GM10266 (cell line): ENCODE measurements around the gene PRKAG3.
"Not testable (repeated sequence)": the region's sequence is repeated elsewhere in the genome, so short reads cannot be mapped to it uniquely, and the experiment has no call there.

Experiments used
- DNase-seq: peaks from one replicate; pipeline ENCODE4 v3.0.0; 2012; ENCODE audit errors: extremely low spot score
- CTCF ChIP-seq: IDR thresholded peaks from 2 replicates; pipeline ENCODE4 v1.5.1; 2012; ENCODE audit warnings: mild to moderate bottlenecking, low read depth; ENCODE audit not compliant: control insufficient read depth, insufficient read depth; ENCODE audit errors: missing control alignments

PRKAG3 gene

GRCh38 chr2:218780851-218781690 lies 50.5 kb downstream of the PRKAG3 start:
- TF ChIP-seq CTCF = no peak
- no peak for DNase-seq

GRCh38 chr2:218780046-218780445 lies 51.6 kb downstream of the PRKAG3 start:
- no peak for TF ChIP-seq CTCF
- DNase-seq = no peak

GRCh38 chr2:218777276-218777990 lies 54.2 kb downstream of the PRKAG3 start:
- DNase-seq = no peak
- TF ChIP-seq CTCF = no peak

GRCh38 chr2:218776488-218776887 lies 55.1 kb downstream of the PRKAG3 start:
- DNase-seq = no peak
- no peak for TF ChIP-seq CTCF

- no peak for DNase-seq
- no peak for TF ChIP-seq CTCF
Observed at GRCh38 chr2:218773881-218774280, 57.7 kb downstream of the PRKAG3 start.

GRCh38 chr2:218772759-218773158 lies 58.8 kb downstream of the PRKAG3 start:
- not testable (repeated sequence) for DNase-seq
